ENCODE data around the gene BRCA1.

DNA sequence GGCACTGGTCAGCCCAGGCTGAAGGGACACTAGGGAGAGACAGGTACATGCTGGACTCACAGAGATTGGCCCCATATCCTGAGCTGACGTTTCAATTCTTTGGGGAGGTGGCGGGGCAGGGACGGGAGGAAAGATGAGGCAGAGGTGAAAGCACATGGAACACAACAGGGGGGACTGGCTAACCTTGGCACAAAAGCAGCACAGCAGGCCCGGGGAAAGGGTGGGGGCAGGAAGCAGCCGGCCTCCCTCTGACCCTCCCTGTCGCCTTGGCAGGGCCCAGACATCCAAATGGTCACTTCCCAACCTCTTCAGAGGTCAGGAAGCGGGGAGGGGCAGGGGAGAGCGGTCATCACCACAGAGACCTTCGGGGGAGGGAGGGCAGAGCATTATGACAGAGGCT is 109.6 kb downstream of the BRCA1 start:
- TF ChIP-seq EZH2 (IDR thresholded peaks at IDR 0.05) (no peak), POLR2AphosphoS5 (IDR thresholded peaks at IDR 0.05; ENCODE audit: borderline replicate concordance, low read depth, low read length) (no peak)
